Kidney (tissue), 14 donors: ENCODE data around the gene CLMN. TPM values are rescaled to one million over a fixed set of nuclear protein-coding genes. Genes with fewer than 3 reads are reported as not detected.

ENCODE experiments used
- DNase-seq, 5 donors: peaks; one replicate each; pipeline ENCODE4 v3.0.0-alpha.2; 2013 to 2020
- FAIRE-seq: peaks from 2 replicates; lab custom pipeline; 2012; peaks lifted over from hg19 to GRCh38; lab: Jason Lieb, UNC
- H3K27ac ChIP-seq, 2 donors: one replicate each; pipeline ENCODE4 v1.7.0; 2013; ENCODE audit warnings: low read depth in 2 of 2, low read length in 2 of 2, inconsistent platforms in 1 of 2
- H3K27me3 ChIP-seq: one replicate; pipeline ENCODE4 v1.7.1; 2013; ENCODE audit warnings: low read length, inconsistent platforms; ENCODE audit not compliant: control insufficient read depth, insufficient read depth
- H3K36me3 ChIP-seq, 3 donors: one replicate each; pipeline versions ENCODE4 v1.7.0 to v1.7.1; 2013; ENCODE audit warnings: low read length in 3 of 3, control low read depth in 1 of 3, inconsistent platforms in 1 of 3; ENCODE audit not compliant: insufficient read depth in 3 of 3, control insufficient read depth in 2 of 3
- H3K4me1 ChIP-seq, 3 donors: one replicate each; pipeline versions ENCODE4 v1.7.0 to v1.7.1; 2013; ENCODE audit warnings: low read length in 3 of 3, inconsistent platforms in 1 of 3, low read depth in 1 of 3; ENCODE audit not compliant: control insufficient read depth in 2 of 3, insufficient read depth in 2 of 3
- H3K4me3 ChIP-seq, 3 donors: one replicate each; pipeline versions ENCODE4 v1.7.0 to v1.8.1; 2013; ENCODE audit warnings: low read length in 3 of 3, control low read depth in 1 of 3, inconsistent platforms in 1 of 3
- H3K9ac ChIP-seq, 3 donors: one replicate each; pipeline versions ENCODE4 v1.7.0 to v1.7.1; 2013; ENCODE audit warnings: low read length in 3 of 3, control low read depth in 1 of 3, inconsistent platforms in 1 of 3
- H3K9me3 ChIP-seq, 3 donors: one replicate each; pipeline versions ENCODE4 v1.7.0 to v1.7.1; 2013; ENCODE audit warnings: low read length in 3 of 3, control low read depth in 1 of 3, inconsistent platforms in 1 of 3; ENCODE audit not compliant: control insufficient read depth in 2 of 3, insufficient read depth in 1 of 3
- CTCF ChIP-seq: IDR thresholded peaks from 3 replicates; pipeline ENCODE4 v1.5.1; 2012; ENCODE audit warnings: mild to moderate bottlenecking, moderate library complexity, borderline replicate concordance; ENCODE audit not compliant: insufficient read depth; ENCODE audit errors: extremely low read depth
- intact Hi-C: fragments of 100-400 bp; cut with DNase I; formaldehyde crosslinking; loops from one replicate; pipeline ENCODE4 v1.11.1; 2022
- polyA plus RNA-seq: library from polyadenylated mRNA; stranded (reverse); fragments of 350-450 nt; fragmentation: Illumina TruSeq; extraction: RNeasy Lipid Tissue Mini Kit (QIAGEN cat#74804); gene quantifications from one replicate; pipeline ENCODE4 v1.2.3, GENCODE V29; 2014; ENCODE audit warnings: low read depth, low replicate concordance; ENCODE audit not compliant: insufficient read depth
- total RNA-seq: library from RNA; stranded (reverse); fragmentation: NEBNext Ultra II Directional; extraction: Animal tissue kit (Norgen Biotek cat#: 25700); gene quantifications from one replicate; pipeline ENCODE4 v1.2.1, GENCODE V29; 2021
- donor health status: control.
- donor health status: control.
- donor health status: control.
- donor health status: control.
- donor health status: control.
- donor health status: DM: yes; HTN: yes; CAD: no.
- donor health status: Normal renal cell carcinoma (clear cell type).

The CLMN gene
- total and polyA plus RNA-seq, 2 donors from 2014 or later: 33.1 to 151 TPM

GRCh38 chr14:95225251-95225887 is 94.3 kb downstream of the CLMN start:
- H3K36me3 ChIP-seq: peaks cover 0 to 10% (median 2%) of the 10 kb centered on the region in 3 donors
- no peak overlapping the region for H3K9ac ChIP-seq
- no peak for TF ChIP-seq CTCF
- no peak for DNase-seq
- H3K27me3 ChIP-seq: no peaks in the 10 kb centered on the region
- peaks cover 0 to 60% (median 43%) of the 10 kb centered on the region in 3 donors for H3K4me1 ChIP-seq
- H3K27ac ChIP-seq: peak overlapping the region; percentile 68 to 91
- FAIRE-seq: no peak
- no peak overlapping the region for H3K4me3 ChIP-seq
- intact Hi-C loops: no loop called here
- no peaks in the 10 kb centered on the region for H3K9me3 ChIP-seq

GRCh38 chr14:95222870-95223398 is 96.8 kb downstream of the CLMN start:
- FAIRE-seq: no peak
- Histone ChIP-seq H3K27me3 (no peaks in the 10 kb centered on the region), H3K4me1 (peaks cover 0 to 44% (median 30%) of the 10 kb centered on the region in 3 donors), H3K9me3 (no peaks in the 10 kb centered on the region), H3K9ac (no peak overlapping the region), H3K4me3 (no peak overlapping the region), H3K27ac (peak overlapping the region; percentile 26 to 38), H3K36me3 (peaks cover 0 to 18% (median 11%) of the 10 kb centered on the region in 3 donors)
- intact Hi-C loops: no loop called here
- DNase-seq: peak in 1 of 5 donors; percentile 56
- no peak for TF ChIP-seq CTCF

GRCh38 chr14:95222151-95222631 is 97.5 kb downstream of the CLMN start:
- TF ChIP-seq CTCF: no peak
- intact Hi-C loops: no loop called here
- H3K9ac ChIP-seq: peak overlapping the region in 1 of 3 donors; percentile 14
- FAIRE-seq (no peak), DNase-seq (peak in 2 of 5 donors; percentile 68 to 69)
- H3K36me3 ChIP-seq: peaks cover 0 to 22% (median 11%) of the 10 kb centered on the region in 3 donors
- H3K27ac ChIP-seq: peak overlapping the region; percentile 38 to 41
- no peaks in the 10 kb centered on the region for H3K27me3 ChIP-seq
- H3K4me1 ChIP-seq: peaks cover 0 to 37% (median 31%) of the 10 kb centered on the region in 3 donors
- H3K4me3 ChIP-seq: no peak overlapping the region
- H3K9me3 ChIP-seq: no peaks in the 10 kb centered on the region
